HS-5 (cell line): ENCODE measurements around the gene EP300.
"Not testable (repeated sequence)": the region's sequence is repeated elsewhere in the genome, so short reads cannot be mapped to it uniquely, and the experiment has no call there.

Experiments
- DNase-seq: peaks from one replicate; pipeline ENCODE4 v3.0.0-alpha.2; 2012; ENCODE audit warnings: low read depth

EP300 gene

DNA sequence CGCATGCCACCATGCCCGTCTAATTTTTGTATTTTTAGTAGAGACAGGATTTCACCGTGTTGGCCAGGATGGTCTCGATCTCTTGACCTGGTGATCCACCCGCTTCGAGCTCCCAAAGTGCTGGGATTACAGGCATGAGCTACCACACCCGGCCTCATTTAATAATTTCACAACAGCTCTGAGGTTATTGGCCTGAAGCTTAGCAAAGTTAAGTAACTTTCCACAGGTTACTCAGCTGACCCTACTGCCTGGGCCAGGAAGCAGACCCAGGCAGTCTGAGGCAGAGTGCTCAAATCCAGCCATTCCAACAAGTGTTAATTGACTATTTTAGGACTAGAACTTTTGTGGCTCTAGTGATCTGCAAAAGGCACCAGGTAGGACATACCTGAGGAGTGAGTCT, 60.5 kb downstream of the EP300 start:
- DNase-seq, result no peak

- DNase-seq, result no peak
These were observed 64.7 kb downstream of the EP300 start for GRCh38 chr22:41157083-41157482.

- no peak for DNase-seq
These were observed 76.8 kb downstream of the EP300 start for GRCh38 chr22:41169157-41169556.

- DNase-seq, result no peak
These were observed 79.6 kb downstream of the EP300 start for GRCh38 chr22:41171996-41172395.

DNA sequence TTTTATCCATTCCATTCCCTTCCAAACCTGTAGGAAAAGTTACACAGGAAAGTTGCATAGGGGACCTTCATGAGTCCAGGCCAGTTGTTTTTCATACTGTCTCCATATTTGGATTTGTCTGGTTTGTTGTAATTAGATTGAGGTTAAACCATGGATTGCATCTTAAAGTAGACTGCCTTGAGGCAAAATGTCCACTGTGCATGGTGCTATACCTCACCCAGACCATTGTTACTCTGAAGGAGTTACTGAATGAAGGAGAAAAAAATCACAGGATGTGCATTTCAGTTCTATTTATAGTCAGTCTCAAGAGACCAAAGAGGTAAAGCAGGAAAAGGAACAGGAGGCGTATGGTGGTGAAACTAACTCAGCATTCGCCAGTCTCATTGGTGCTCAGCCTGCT, 83.2 kb downstream of the EP300 start:
- no peak for DNase-seq

DNA sequence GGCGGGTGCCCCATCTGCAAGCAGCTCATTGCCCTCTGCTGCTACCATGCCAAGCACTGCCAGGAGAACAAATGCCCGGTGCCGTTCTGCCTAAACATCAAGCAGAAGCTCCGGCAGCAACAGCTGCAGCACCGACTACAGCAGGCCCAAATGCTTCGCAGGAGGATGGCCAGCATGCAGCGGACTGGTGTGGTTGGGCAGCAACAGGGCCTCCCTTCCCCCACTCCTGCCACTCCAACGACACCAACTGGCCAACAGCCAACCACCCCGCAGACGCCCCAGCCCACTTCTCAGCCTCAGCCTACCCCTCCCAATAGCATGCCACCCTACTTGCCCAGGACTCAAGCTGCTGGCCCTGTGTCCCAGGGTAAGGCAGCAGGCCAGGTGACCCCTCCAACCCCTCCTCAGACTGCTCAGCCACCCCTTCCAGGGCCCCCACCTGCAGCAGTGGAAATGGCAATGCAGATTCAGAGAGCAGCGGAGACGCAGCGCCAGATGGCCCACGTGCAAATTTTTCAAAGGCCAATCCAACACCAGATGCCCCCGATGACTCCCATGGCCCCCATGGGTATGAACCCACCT, 84.7 kb downstream of the EP300 start:
- DNase-seq, result no peak

DNA sequence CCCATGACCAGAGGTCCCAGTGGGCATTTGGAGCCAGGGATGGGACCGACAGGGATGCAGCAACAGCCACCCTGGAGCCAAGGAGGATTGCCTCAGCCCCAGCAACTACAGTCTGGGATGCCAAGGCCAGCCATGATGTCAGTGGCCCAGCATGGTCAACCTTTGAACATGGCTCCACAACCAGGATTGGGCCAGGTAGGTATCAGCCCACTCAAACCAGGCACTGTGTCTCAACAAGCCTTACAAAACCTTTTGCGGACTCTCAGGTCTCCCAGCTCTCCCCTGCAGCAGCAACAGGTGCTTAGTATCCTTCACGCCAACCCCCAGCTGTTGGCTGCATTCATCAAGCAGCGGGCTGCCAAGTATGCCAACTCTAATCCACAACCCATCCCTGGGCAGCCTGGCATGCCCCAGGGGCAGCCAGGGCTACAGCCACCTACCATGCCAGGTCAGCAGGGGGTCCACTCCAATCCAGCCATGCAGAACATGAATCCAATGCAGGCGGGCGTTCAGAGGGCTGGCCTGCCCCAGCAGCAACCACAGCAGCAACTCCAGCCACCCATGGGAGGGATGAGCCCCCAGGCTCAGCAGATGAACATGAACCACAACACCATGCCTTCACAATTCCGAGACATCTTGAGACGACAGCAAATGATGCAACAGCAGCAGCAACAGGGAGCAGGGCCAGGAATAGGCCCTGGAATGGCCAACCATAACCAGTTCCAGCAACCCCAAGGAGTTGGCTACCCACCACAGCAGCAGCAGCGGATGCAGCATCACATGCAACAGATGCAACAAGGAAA, 85.4 kb downstream of the EP300 start:
- no peak for DNase-seq

DNA sequence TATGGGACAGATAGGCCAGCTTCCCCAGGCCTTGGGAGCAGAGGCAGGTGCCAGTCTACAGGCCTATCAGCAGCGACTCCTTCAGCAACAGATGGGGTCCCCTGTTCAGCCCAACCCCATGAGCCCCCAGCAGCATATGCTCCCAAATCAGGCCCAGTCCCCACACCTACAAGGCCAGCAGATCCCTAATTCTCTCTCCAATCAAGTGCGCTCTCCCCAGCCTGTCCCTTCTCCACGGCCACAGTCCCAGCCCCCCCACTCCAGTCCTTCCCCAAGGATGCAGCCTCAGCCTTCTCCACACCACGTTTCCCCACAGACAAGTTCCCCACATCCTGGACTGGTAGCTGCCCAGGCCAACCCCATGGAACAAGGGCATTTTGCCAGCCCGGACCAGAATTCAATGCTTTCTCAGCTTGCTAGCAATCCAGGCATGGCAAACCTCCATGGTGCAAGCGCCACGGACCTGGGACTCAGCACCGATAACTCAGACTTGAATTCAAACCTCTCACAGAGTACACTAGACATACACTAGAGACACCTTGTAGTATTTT, 86.1 kb downstream of the EP300 start:
- DNase-seq, result no peak

- DNase-seq, result not testable (repeated sequence)
These were observed 88.0 kb downstream of the EP300 start for GRCh38 chr22:41180362-41180761.

- no peak for DNase-seq
These were observed 88.5 kb downstream of the EP300 start for GRCh38 chr22:41180926-41181325.

- peak; percentile 54 for DNase-seq
These were observed 89.2 kb downstream of the EP300 start for GRCh38 chr22:41181349-41182241.

GRCh38 chr22:41184679-41185078, 92.3 kb downstream of the EP300 start:
- DNase-seq, result no peak

DNA sequence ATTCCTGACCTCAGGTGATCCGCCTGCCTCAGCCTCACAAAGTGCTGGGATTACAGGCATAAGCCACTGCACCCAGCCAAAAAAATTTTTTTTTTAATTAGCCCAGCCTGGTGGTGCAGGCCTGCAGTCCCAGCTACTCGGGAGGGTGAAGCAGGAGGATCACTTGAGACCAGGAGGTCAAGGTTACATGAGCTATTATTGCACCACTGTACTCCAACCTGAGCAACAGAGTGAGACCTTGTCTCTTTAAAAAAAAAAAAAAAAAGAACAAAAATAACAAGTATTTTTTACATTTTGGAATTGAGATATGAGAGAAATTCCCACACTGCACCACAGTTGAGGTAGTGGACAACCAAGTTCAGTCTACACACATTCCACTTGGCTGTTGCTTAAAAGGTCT, 99.1 kb downstream of the EP300 start:
- no peak for DNase-seq

- no peak for DNase-seq
These were observed 101.4 kb downstream of the EP300 start for GRCh38 chr22:41193829-41194228.

GRCh38 chr22:41197038-41197972, 104.9 kb downstream of the EP300 start:
- peak; percentile 26 for DNase-seq

DNA sequence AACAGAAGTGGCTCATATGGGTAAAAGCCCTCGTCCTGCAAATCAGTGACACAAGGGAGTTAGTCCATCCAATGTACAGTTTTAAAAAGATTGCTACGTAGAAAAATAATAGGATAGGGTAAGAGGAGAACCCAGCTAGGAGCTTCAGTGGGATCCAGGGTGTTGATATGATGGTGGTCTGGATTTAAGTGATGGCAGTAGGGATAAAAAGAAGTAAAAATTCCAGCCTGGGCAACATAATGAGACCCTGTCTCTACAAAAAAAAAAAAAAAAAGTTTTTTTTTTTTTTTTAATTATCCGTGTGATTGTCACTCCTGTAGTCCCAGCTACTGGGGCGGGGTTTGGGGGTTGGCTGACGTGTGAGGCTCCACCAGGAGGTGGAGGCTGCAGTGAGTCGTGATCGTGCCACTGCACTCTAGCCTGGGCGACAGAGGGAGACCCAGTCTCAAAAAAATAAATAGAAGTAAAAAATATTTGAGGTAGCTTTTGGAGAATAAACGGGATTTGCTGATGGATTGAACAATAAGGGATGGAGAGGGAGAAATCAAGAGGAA, 105.7 kb downstream of the EP300 start:
- DNase-seq, result no peak

- no peak for DNase-seq
These were observed 108.7 kb downstream of the EP300 start for GRCh38 chr22:41201141-41201540.

DNA sequence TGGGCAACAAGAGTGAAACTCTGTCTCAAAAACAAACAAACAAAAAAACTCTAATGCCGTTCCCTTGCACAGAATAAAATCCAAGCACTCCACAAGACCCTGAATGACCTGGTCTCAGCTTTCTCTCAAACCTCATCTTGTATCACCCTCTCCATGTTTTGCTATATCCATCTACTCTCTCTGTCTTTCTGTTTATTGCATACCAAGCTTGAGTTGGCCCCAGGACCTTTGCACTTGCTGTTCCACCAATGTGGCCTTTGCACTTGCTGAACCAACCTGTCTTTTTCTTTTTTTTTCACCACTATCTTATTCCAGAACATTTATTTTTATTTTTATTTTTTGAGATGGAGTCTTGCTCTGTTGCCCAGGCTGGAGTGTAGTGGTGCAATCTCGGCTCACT, 110.7 kb downstream of the EP300 start:
- DNase-seq, result no peak

- no peak for DNase-seq
These were observed 111.7 kb downstream of the EP300 start for GRCh38 chr22:41204066-41204465.

- DNase-seq, result peak; percentile 88
These were observed 112.9 kb downstream of the EP300 start, which contains the start of gene L3MBTL2 for GRCh38 chr22:41204992-41205900. TSS of gene L3MBTL2 (plus strand) at chr22:41205312. CDS start at chr22:41205363, 51 bp downstream.
